Lower lobe of right lung (tissue), 2 donors: ENCODE results near the gene SEC23IP. TPM values are rescaled to one million over a fixed set of nuclear protein-coding genes. Genes with fewer than 3 reads are reported as not detected.
"Not testable (repeated sequence)": the region's sequence is repeated elsewhere in the genome, so short reads cannot be mapped to it uniquely, and the experiment has no call there.

Experiments
- ATAC-seq, 2 donors: fragments of 200-7000 bp; cut with Tn5 transposase; one replicate each; pipeline ENCODE4 v1.9.1; 2020 to 2022; ENCODE audit warnings: mild to moderate bottlenecking in 2 of 2, moderate library complexity in 2 of 2
- DNase-seq: peaks from one replicate; pipeline ENCODE4 v3.0.0-alpha.2; 2020
- H3K27ac ChIP-seq: fragments of 200-600 bp; one replicate; pipeline ENCODE4 v1.8.0; 2022
- H3K27me3 ChIP-seq: fragments of 200-600 bp; one replicate; pipeline ENCODE4 v1.8.0; 2022; ENCODE audit warnings: low read depth
- H3K36me3 ChIP-seq: fragments of 200-600 bp; one replicate; pipeline ENCODE4 v1.8.0; 2022; ENCODE audit warnings: mild to moderate bottlenecking
- H3K4me1 ChIP-seq: fragments of 200-600 bp; one replicate; pipeline ENCODE4 v1.8.0; 2022
- H3K4me3 ChIP-seq: fragments of 200-600 bp; one replicate; pipeline ENCODE4 v1.8.0; 2022; ENCODE audit warnings: mild to moderate bottlenecking
- H3K9me3 ChIP-seq: fragments of 200-600 bp; one replicate; pipeline ENCODE4 v1.8.0; 2022
- CTCF ChIP-seq: fragments of 200-600 bp; IDR thresholded peaks from one replicate; pipeline ENCODE4 v1.8.0; 2022; ENCODE audit warnings: antibody characterized with exemption, mild to moderate bottlenecking
- intact Hi-C: fragments of 100-400 bp; cut with DNase I; formaldehyde crosslinking; loops from one replicate; pipeline ENCODE4 v1.11.0; 2022
- total RNA-seq: library from RNA; stranded (reverse); fragmentation: NEBNext Ultra II Directional; extraction: Animal tissue kit (Norgen Biotek cat#: 25700); gene quantifications from one replicate; pipeline ENCODE4 v1.2.1, GENCODE V29; 2021
- donor health status: DM: no; HTN: yes; CAD: no; lungs with severe emphysema.

Gene SEC23IP
- total RNA-seq, 1 donor from 2014 or later: 58.8 TPM

DNA sequence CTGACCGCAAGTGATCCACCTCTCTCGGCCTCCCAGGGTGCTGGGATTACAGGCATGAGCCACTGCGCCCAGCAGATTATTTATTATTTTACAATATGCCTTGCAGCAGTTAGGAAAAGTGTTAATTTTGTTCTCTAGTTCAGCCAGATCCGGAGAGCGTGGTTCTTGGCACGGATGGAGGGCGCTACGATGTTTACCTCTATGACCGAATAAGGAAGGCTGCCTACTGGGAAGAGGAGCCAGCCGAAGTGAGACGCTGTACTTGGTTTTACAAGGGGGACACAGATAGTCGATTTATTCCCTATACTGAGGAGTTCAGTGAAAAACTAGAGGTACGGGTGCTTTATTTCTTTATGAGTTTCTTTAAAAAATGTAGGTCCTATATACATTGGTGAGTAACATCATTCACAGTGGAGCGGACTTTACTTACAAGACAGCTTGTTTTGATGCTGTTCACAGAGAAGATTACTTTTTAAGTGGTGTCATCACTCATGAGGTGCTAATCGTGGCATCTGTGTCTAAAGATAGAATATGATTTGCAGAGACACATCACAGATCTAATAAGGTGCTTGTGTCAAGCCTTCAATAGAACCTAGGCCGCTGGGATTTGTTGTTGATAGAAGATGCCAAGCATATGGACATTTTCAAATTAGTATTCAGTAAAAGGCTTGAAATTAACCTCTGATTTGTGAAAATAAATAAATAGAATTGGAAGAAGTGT, 11.6 kb downstream of the SEC23IP start:
- peaks cover 92% of the 10 kb centered on the region for H3K36me3 ChIP-seq
- ATAC-seq (no peak), DNase-seq (no peak)
- H3K4me1 ChIP-seq: peaks cover 6% of the 10 kb centered on the region
- no peaks in the 10 kb centered on the region for H3K27me3 ChIP-seq
- no peak overlapping the region for H3K4me3 ChIP-seq
- intact Hi-C loops: no loop called here
- TF ChIP-seq CTCF: no peak
- no peaks in the 10 kb centered on the region for H3K9me3 ChIP-seq
- H3K27ac ChIP-seq: no peak overlapping the region

GRCh38 chr10:119907695-119908094, 15.2 kb downstream of the SEC23IP start:
- H3K27ac ChIP-seq, ATAC-seq, H3K4me3 ChIP-seq, intact Hi-C loops, H3K4me1 ChIP-seq, DNase-seq, H3K27me3 ChIP-seq, H3K9me3 ChIP-seq: not testable (repeated sequence)
- H3K36me3 ChIP-seq: peaks cover 98% of the 10 kb centered on the region

GRCh38 chr10:119908166-119908565, 15.6 kb downstream of the SEC23IP start:
- no peak overlapping the region for H3K27ac ChIP-seq
- no peak for TF ChIP-seq CTCF
- intact Hi-C loops: no loop called here
- peaks cover 98% of the 10 kb centered on the region for H3K36me3 ChIP-seq
- H3K4me1 ChIP-seq: no peaks in the 10 kb centered on the region
- ATAC-seq (no peak), DNase-seq (no peak)
- no peaks in the 10 kb centered on the region for H3K27me3 ChIP-seq
- H3K4me3 ChIP-seq: no peak overlapping the region
- H3K9me3 ChIP-seq: no peaks in the 10 kb centered on the region

GRCh38 chr10:119910689-119911088, 18.2 kb downstream of the SEC23IP start:
- no peak for TF ChIP-seq CTCF
- Histone ChIP-seq H3K27me3 (no peaks in the 10 kb centered on the region), H3K36me3 (peaks cover 98% of the 10 kb centered on the region), H3K4me1 (no peaks in the 10 kb centered on the region), H3K9me3 (no peaks in the 10 kb centered on the region), H3K4me3 (no peak overlapping the region), H3K27ac (no peak overlapping the region)
- intact Hi-C loops: no loop called here
- ATAC-seq: no peak
- no peak for DNase-seq

- ATAC-seq (no peak), DNase-seq (no peak)
- H3K36me3 ChIP-seq: peaks cover 100% of the 10 kb centered on the region
- no peak overlapping the region for H3K4me3 ChIP-seq
- H3K4me1 ChIP-seq: no peaks in the 10 kb centered on the region
- intact Hi-C loops: no loop called here
- no peak for TF ChIP-seq CTCF
- H3K27ac ChIP-seq: no peak overlapping the region
- H3K9me3 ChIP-seq: no peaks in the 10 kb centered on the region
- H3K27me3 ChIP-seq: no peaks in the 10 kb centered on the region
These were observed 25.2 kb downstream of the SEC23IP start for GRCh38 chr10:119917777-119918176.

GRCh38 chr10:119919271-119919670, 26.7 kb downstream of the SEC23IP start:
- Histone ChIP-seq H3K27me3 (no peaks in the 10 kb centered on the region), H3K27ac (no peak overlapping the region), H3K4me3 (no peak overlapping the region), H3K4me1 (no peaks in the 10 kb centered on the region), H3K36me3 (peaks cover 100% of the 10 kb centered on the region), H3K9me3 (no peaks in the 10 kb centered on the region)
- DNase-seq (no peak), ATAC-seq (no peak)
- intact Hi-C loops: no loop called here
- no peak for TF ChIP-seq CTCF
